ENCODE data around the gene SLC49A4. TPM values are rescaled to one million over a fixed set of nuclear protein-coding genes. Genes with fewer than 3 reads are reported as not detected.

Gene SLC49A4
- polyA plus RNA-seq, 1 of the 3 experiments (the other 2 are of a cell fraction) = 6.4 TPM

GRCh38 chr3:122776675-122777468, 18.0 kb upstream of the SLC49A4 start:
- Histone ChIP-seq H3K79me2 (ENCODE audit: insufficient read depth) (no peaks in the 10 kb centered on the region), H3F3A (replicated peaks; ENCODE audit: insufficient read depth) (no peaks in the 10 kb centered on the region), H3K4me2 (no peak overlapping the region), H3K4me3 (ENCODE audit: low read depth in 2 of 2, low read length in 1 of 2) (no peak overlapping the region), H3K9me3 (no peaks in the 10 kb centered on the region), H3K27me3 (ENCODE audit: insufficient read depth) (no peaks in the 10 kb centered on the region), H3K9ac (no peak overlapping the region), H3K4me1 (ENCODE audit: control insufficient read depth in 1 of 2, insufficient read depth in 2 of 2, low read depth in 1 of 2, low read length in 1 of 2) (no peaks in the 10 kb centered on the region), H3K36me3 (replicated peaks in 1 of 2; ENCODE audit: control insufficient read depth in 1 of 2, insufficient read depth in 2 of 2, low read length in 1 of 2) (peaks cover 0 to 3% of the 10 kb centered on the region in 2 experiments), H3K27ac (ENCODE audit: low read depth in 2 of 2, low read length in 1 of 2) (no peak overlapping the region), H2AFZ (ENCODE audit: low read depth) (no peak overlapping the region), H4K20me1 (ENCODE audit: insufficient read depth) (no peaks in the 10 kb centered on the region), H3K9me2 (no peaks in the 10 kb centered on the region)
- no peak for TF ChIP-seq SMC3 (IDR thresholded peaks at IDR 0.05; ENCODE audit: low read depth, low read length)
- TF ChIP-seq GABPA (IDR thresholded peaks at IDR 0.05; ENCODE audit: low read depth) = no peak
- TF ChIP-seq FOXJ3 (CRISPR knock-in tag; IDR thresholded peaks at IDR 0.05) = no peak
- TF ChIP-seq RXRA (IDR thresholded peaks at IDR 0.05; ENCODE audit: borderline replicate concordance, low read depth) = no peak
- TF ChIP-seq, protein P1, sequence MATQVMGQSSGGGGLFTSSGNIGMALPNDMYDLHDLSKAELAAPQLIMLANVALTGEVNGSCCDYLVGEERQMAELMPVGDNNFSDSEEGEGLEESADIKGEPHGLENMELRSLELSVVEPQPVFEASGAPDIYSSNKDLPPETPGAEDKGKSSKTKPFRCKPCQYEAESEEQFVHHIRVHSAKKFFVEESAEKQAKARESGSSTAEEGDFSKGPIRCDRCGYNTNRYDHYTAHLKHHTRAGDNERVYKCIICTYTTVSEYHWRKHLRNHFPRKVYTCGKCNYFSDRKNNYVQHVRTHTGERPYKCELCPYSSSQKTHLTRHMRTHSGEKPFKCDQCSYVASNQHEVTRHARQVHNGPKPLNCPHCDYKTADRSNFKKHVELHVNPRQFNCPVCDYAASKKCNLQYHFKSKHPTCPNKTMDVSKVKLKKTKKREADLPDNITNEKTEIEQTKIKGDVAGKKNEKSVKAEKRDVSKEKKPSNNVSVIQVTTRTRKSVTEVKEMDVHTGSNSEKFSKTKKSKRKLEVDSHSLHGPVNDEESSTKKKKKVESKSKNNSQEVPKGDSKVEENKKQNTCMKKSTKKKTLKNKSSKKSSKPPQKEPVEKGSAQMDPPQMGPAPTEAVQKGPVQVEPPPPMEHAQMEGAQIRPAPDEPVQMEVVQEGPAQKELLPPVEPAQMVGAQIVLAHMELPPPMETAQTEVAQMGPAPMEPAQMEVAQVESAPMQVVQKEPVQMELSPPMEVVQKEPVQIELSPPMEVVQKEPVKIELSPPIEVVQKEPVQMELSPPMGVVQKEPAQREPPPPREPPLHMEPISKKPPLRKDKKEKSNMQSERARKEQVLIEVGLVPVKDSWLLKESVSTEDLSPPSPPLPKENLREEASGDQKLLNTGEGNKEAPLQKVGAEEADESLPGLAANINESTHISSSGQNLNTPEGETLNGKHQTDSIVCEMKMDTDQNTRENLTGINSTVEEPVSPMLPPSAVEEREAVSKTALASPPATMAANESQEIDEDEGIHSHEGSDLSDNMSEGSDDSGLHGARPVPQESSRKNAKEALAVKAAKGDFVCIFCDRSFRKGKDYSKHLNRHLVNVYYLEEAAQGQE (IDR thresholded peaks at IDR 0.05; ENCODE audit: low read depth, low read length) = no peak
- TF ChIP-seq, protein P2, sequence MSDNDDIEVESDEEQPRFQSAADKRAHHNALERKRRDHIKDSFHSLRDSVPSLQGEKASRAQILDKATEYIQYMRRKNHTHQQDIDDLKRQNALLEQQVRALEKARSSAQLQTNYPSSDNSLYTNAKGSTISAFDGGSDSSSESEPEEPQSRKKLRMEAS (IDR thresholded peaks at IDR 0.05; ENCODE audit: low read depth) = no peak
- no peak for TF ChIP-seq TEAD4 (IDR thresholded peaks at IDR 0.05; ENCODE audit: borderline replicate concordance, insufficient read depth)
- DNase-seq = no peak
- CTCF ChIA-PET = interaction anchor here (1.0 kb wide), 1 partner anchor 251 kb away, joined by 5 read pairs; the partner anchor contains the start of gene SEMA5B
- POLR2A ChIA-PET = no interaction called here
- 68% methylated on average over 5 of the region's 5 CpGs for WGBS (ENCODE audit: low lambda C conversion rate)

DNA sequence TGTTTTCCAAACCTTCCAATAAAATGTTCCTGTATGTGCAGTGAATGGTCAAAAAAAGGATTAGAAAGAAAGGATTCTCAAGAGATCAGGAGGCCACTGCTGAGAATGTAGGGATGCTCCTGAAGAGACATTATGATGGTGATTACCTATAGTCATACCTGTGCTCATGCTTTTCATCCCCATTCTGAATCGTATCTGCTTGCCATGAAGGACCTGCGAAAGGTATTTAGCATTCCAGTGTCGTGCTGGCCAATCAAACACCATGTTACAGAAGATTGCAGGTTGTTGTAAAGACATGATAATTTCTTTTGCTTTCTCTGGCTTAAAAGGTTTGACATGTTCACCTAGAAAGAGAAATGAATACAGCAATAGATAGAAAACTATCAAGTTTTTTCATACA, 17.3 kb upstream of the SLC49A4 start:
- no peak for TF ChIP-seq TCF12 (IDR thresholded peaks at IDR 0.05)
- Histone ChIP-seq H3K4me2 (no peak overlapping the region), H3K9ac (no peak overlapping the region), H3K27ac (ENCODE audit: low read depth in 2 of 2, low read length in 1 of 2) (no peak overlapping the region), H3K9me3 (no peaks in the 10 kb centered on the region), H4K20me1 (ENCODE audit: insufficient read depth) (no peaks in the 10 kb centered on the region), H3K9me2 (no peaks in the 10 kb centered on the region), H3K4me3 (ENCODE audit: low read depth in 2 of 2, low read length in 1 of 2) (no peak overlapping the region), H3K27me3 (ENCODE audit: insufficient read depth) (no peaks in the 10 kb centered on the region), H2AFZ (ENCODE audit: low read depth) (no peak overlapping the region), H3K36me3 (replicated peaks in 1 of 2; ENCODE audit: control insufficient read depth in 1 of 2, insufficient read depth in 2 of 2, low read length in 1 of 2) (peaks cover 0 to 3% of the 10 kb centered on the region in 2 experiments), H3K79me2 (ENCODE audit: insufficient read depth) (no peaks in the 10 kb centered on the region), H3K4me1 (ENCODE audit: control insufficient read depth in 1 of 2, insufficient read depth in 2 of 2, low read depth in 1 of 2, low read length in 1 of 2) (no peaks in the 10 kb centered on the region), H3F3A (replicated peaks; ENCODE audit: insufficient read depth) (no peaks in the 10 kb centered on the region)
- ChIA-PET CTCF (no interaction called here), POLR2A (no interaction called here)
- no peak for DNase-seq
- WGBS (ENCODE audit: low lambda C conversion rate) = 95% methylated on average over 3 of the region's 3 CpGs

Data from SK-N-SH (cell line).